DMS153 treated with DMSO at 0.1 percent for 48 hours (cell line): Measurements from ENCODE around the gene MEF2D.

Experiments
- DNase-seq: peaks from one replicate; lab custom pipeline; 2025; ENCODE audit not compliant: unreplicated experiment; lab: John Stamatoyannopoulos, UW

The MEF2D gene

DNA sequence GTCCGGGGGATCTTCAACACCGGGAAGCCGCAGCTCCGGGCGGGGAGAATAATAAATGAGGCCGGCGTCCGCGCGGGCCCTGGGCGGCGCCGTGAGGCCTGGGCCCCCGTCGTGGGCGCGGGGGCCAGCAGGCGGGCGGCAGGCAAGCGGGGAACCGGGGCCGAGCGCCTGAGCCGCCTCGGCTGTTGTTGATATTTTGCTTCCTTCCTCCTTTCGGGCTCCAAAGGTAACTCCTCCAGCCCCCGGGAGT lies at the start of gene MEF2D:
MEF2D (minus strand) TSS at position 233 of the 250 bp plus-strand sequence. CDS start 17,483 bp downstream, outside the sequence.
- no peak for DNase-seq

DNA sequence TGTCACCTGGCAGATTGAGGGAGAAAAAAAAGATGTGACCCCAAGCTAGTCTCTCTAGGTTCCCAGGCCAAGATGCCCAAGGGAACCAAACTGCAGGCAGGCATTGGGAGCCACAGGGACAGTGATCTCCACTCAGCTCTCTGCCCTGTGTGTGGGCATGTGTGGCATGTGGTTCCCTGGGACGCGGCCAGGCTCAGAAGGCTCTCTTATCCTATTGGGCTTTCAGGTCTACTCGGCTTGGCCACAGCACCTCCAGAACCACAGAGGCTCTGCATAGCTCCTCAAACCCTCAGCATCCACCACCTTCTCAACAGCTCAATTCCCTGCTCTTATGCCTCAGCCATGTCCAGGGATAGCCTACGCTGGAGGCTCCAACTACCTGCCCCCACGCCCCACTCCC lies 49.8 kb upstream of the MEF2D start:
- no peak for DNase-seq

DNA sequence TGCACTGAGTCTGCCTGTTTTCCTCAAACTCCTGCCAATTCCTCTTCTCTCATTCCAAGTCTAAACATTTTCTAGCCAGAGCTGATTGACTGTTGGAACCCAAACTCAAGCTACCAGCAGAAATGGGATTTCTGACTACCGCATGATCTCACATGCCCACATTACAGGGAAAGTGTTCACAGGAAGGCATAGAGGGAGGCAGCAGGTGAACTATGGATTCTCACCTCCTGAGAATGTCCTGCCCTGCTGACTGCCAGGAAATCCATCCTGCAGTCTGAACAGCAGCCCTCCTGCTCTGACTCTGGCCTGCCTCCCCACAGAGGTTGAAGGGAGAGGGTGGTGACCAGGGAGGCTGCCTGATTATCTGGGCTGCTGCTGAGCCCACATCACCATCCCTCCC lies 49.3 kb upstream of the MEF2D start:
- no peak for DNase-seq

DNA sequence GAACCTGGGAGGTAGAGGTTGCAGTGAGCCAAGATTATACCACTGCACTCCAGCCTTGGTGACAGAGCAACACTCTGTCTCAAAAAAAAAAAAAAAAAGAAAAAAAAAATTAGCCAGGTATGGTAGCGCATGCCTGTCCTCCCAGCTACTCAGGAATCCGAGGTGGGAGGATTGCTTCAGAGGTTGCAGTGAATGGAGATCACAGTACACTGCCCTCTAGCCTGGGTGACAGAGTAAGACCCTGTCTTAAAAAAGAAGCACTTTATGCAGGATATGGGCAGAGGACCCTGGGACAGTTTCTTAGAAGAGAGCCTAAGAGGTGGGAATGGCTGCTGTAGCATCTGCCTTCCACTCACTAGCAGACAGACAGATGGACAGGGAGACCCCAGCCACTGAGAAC lies 48.8 kb upstream of the MEF2D start:
- no peak for DNase-seq

DNA sequence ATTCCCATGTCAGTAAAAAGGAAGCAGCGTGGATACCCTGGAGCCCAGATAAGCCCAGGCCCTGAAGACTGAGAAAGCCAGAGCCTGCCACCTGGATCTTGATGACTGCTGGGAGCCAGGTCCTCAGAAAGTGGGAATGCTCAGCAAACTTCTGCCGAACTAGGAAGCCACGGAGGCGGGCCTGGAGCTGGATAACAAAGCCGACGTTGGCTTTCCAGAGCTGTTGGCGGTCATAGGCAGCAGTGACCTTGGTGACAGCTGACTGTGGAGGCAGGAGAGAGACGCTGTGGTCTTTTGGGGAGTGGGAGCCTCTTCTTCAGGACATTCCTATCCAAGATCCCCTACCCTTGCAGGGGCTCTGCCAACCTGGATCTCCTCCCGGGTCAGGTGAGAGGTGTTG lies 47.4 kb upstream of the MEF2D start:
- DNase-seq, result no peak

DNA sequence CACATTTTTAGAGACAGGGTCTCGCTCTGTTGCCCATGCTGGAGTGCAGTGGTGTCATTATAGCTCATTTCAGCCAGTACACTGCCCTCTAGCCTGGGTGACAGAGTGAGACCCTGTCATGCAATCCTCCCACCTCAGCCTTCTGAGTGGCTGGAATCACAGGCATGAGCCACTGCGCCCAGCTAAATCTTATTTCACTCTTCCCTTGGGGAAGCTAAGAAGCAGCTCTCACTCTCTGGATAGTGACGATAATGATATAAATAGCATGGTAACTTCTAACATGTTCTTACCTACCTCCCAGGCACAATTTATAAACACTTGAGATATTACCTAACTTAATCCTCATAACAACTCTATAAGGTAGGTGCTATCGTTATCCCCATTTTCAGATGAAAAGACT lies 46.9 kb upstream of the MEF2D start:
- DNase-seq, result no peak

DNA sequence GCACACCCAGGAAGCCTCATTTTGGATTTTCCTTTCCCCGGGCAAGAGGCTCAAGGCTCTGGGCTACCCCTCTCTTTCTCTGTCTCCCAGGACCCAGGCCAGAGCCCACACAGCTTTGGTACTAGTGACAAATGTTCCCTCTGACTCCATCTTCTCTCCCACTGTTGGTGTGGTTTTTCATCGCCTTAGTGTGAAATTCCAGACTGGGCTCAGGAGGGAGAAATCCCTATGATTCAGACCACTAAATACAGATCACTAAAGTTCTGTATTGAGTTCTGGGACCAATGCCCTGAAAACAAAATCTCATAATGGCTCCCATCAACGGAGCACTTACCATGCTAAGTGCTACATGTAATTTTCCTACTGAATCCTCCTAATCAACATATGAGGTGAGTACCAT lies 45.7 kb upstream of the MEF2D start:
- DNase-seq, result no peak

DNA sequence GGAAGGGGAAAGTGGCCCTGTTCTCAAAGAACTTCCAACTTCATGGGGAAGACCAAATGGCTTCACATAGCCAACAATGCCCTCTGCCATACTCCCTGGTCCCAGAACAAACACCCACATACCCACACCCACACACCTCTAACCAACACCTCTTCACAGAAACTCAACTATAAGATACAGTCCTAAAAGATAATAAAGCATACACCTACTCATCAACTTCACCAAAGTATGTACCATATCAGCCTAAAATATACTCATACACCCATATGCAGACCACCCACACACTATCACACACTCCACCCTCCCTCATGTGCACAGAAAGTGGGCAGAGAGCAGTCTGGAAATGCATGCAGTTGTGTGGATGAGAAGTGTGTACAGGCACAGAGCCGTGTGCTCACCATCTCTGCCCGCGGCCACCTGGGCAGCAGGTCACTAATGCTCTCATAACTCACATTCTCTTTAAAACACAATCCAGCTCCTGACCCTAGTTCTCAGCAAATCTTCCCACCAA lies 44.1 kb upstream of the MEF2D start:
- DNase-seq, result no peak

DNA sequence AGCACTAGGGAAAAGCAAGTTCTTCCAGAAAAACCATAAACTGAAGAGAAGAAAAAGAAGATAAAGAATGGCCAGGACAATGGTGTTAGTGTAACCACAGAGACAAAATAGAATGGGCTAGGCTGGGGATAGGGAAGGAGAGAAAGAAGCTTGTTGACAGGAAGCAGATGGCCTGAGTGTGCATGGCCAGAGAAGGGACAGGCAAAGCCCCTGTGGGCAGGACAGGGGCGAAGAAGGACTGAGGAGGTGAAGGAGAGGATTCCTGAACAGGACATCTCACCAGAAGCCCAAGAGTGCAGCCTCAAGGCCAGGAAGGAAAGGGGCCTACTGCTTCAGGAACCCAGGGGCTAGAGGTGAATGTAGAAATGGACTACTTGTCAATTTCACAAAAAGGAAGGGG lies 42.5 kb upstream of the MEF2D start:
- DNase-seq, result no peak

DNA sequence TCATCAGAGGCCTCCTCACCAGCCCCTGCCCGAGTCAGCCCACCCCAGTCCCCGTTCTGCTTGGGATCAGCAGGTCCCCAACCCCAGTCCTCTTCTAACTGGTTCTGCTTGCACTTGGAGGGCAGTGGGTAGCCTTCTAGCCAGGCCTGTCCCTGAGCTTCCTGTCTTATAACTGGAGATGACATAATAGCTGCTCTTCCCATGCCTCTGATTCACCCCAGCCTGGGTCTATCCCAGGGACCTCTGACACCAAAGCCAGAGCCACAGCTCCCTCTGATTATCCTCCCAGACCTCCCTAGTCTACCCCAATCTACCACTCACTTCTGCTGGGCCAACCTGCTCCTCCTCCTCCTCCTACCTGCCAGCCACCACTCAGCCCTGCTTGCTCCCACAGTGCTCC lies 40.4 kb upstream of the MEF2D start:
- no peak for DNase-seq

DNA sequence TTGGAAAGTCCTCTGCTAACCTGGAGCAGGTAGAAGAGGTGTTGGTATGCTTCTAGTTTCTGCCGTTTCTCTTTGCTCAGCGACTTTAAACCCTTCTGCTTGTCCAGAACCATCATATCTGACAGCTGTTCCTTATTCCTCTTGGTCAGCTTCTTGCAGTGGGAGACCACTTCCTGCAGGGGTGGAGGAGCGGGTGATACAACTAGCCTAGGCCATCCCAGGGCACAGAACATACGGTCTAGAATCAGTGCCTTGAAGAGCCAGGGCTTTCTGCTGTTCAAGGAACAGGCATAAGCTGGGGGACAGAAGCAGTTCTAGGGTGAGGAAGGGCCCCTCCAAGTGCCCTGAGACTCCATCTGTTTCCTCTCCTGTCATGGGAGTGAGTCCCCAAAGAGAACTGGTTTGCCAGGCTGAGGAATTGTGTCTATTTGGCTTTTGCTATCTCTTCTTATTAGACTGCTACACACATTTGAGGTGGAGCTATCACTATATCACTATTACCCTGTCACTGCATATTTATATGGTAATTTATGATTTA lies 39.3 kb upstream of the MEF2D start:
- no peak for DNase-seq

DNA sequence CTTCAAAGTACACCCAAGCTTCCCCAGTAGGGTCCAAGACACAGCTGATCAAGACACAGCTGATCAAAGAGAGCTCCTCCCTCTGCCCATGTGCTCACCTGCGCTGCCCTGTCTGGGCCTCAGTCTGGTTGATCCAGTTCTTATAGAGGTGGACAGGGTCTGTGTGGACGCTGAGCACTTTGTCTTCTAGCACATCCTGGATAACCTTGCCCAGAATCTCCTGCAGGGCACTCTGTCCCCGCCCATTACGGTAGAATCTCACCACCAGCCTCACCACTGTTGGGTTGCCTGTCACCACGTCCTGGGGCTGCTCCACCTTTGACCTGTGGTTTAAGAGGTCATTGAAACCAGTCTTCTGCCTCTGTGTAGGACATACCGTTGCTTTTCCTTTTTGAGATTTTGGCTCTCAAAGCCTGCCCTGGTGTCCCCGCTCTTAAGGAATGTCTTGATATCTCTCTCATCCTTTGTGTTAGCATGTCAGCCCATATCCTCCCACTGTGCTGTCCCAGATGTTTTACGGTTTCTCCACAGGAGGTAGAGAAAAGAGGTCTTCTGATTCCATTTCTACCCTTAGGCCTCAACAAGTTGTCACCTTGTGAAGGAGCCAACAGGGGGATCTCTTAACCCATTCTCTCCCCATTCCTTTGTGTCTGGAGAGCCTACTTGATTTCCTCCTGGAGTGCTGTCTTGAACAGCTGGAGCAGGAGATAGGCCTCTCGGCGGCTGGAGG lies 38.3 kb upstream of the MEF2D start:
- no peak for DNase-seq

DNA sequence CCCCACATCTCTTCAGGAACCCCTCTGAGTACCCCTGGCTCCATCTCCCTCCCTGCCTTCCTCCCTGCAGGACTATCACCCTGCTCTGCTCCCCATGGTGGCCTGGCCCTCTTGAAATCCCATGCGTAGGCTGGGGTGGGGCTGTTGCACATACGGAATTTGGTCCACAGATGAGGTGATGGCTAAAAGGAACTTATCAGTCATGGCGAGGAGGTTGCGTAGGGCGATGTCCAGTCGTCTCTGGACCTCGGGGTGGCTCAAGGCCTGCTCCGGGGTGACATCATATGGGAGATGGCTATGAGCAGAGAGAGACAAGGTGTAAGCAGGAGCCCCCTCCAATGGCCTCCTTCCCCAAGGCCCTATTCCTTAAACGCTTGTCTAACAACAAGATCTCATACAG lies 36.5 kb upstream of the MEF2D start:
- no peak for DNase-seq

DNA sequence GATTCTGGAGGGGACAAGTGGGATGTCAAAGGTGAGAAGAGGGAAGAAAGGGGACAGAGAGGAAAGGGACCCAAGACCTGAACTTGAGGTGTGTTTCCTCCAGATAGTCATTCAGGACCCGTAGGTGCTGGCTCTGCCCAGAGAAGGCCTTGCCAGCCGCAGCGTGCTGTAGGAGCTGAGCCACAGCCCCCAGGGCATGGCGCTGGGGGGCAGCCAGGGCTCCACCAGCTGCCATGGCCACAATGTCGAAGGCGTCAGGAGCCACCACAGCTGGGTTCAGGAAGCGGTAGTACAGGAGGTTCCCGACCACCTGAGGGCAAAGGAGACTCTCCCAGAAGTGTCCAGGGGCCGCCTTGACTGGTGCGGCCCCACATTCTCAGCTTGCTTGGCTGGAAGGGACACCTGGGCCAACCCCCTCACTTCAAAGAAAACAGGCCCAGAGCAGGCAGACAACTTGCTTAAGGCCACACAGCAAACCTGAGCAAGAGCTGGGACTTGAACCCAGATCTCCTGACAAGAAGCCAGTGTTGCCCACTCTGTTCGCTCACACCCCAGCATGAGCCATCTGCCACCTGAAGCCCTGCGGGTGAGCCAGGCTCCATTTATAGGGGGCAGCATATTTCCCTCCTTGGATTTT lies 34.0 kb upstream of the MEF2D start:
- DNase-seq, result no peak

DNA sequence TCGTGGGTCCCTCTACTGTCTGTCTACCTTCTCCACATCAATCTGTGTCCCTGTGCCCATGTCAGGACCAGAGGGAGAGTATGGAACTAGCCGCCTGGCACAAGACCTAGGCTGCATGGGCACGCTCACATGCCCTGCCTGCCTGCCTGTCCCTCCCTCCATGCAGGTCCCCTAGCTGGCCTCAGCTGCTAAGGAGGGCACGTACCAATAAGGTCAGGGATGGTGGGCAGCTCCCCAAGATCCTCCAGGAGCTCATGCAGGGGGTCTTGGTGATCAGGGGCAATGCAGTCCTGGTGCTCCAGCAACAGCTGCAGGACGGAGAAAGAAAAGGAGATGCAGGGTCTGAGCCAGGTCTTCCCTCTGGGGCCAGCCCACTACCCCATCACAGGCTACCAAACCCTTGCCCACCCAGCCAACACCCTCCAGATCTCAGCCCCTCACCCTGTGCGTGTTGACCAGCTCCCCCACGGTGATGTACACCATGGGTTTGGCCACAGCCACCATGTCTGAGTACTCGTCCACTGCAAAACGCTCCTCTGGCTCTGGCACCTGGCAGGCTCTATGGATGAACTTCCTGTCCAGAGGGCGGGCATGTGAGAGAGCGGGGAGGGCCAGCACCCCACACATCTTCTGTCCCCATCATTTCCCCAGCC lies 33.1 kb upstream of the MEF2D start:
- no peak for DNase-seq

DNA sequence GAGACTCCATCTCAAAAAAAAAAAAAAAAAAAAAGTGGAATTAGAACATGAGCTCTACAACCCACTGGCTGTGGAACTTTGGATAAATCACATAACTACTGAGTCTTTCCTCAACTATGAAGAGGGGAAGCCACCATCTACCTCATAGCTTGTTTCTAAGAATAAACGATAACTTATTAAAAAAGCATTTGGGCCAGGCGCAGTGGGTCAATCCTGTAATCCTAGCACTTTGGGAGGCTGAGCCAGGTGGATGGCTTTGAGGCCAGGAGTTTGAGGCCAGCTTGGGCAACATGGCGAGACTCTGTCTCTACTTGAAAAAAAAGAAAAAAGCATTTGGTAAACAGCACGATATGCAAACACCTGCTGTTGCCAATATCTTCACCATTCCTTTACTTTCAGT lies 31.8 kb upstream of the MEF2D start:
- DNase-seq, result no peak

DNA sequence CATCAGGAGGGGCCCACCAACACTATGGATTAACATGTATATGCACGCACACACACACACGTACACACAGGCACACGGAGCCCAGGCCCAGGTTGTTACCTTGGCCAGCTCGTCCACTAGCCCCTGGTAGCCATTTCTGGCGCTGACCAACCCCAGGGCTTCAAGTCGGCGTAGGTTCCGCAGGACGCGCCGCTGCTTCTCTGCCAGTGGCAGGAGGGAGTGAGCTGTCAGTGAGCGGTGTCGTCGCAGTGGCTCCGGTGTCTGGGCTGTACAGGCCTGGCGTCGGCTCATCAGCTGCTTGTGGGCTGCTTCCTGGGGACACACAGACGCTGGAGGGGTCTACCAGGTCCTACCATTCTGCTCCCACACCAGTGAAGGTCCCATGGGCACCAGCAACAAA lies 29.4 kb upstream of the MEF2D start:
- no peak for DNase-seq

DNA sequence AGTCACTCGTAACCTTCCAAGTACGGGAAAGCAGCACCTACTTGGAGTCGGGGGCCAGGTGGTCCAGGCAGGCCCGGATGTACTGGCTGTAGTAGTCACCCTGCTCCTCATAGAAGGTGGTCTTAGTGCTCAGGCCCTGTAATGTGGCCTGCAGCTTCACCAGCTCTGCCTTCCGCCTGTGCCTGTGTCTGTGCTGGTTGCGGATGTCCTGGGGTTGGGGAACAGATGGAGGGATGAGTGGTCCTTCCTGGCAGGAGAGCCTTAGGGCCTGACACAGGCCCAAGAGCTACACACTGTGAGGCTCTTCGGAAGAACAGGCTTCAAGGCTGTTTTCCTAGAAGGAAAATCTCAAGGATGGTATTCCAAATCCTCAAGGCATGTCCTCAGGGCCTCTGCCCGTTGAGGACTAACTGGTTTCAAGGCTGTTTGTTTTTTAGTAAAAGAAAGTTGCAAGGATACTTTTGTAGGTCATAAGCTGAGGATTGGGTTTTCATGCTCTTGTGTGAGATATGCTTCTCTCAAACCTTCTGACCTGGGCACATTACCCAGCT lies 28.4 kb upstream of the MEF2D start:
- no peak for DNase-seq

DNA sequence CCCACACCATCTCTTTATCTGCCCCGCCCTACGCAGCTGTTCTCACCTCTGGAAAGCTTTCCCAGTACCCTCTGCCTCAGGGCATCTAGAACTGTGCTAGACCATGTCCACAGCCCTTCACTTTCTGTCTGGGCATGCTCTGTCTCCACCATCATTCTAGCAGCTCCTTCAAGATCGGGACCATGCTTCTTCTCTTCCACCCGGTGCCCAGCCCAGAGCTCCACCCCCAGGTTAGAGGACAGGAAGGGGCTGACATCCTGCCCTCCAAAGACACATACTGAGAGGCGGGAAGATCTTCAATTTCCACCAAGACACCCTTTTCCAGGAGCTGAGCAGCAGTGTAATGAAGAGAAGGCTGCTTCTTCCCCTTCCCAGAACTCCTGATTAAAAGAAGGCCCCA lies 27.7 kb upstream of the MEF2D start:
- DNase-seq, result no peak

DNA sequence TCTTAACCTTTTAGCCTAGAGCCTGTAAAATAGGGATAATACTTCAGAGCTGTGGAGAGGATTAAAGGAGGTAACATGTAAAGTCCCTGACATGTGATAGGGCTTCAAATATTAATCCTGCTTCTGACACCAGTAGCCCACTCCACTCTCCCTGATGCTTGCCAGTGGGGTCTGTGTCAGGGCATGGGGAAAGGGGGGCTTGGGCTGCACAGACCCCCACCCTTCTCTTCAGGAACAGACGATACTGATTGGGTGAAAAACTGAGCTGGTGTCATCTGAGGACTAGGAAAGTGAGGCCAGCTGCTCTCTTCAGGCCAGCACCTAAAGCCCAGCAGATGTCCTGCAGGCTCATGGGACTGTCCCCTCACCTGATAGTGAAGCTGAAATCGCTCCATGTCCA lies 27.0 kb upstream of the MEF2D start:
- no peak for DNase-seq

DNA sequence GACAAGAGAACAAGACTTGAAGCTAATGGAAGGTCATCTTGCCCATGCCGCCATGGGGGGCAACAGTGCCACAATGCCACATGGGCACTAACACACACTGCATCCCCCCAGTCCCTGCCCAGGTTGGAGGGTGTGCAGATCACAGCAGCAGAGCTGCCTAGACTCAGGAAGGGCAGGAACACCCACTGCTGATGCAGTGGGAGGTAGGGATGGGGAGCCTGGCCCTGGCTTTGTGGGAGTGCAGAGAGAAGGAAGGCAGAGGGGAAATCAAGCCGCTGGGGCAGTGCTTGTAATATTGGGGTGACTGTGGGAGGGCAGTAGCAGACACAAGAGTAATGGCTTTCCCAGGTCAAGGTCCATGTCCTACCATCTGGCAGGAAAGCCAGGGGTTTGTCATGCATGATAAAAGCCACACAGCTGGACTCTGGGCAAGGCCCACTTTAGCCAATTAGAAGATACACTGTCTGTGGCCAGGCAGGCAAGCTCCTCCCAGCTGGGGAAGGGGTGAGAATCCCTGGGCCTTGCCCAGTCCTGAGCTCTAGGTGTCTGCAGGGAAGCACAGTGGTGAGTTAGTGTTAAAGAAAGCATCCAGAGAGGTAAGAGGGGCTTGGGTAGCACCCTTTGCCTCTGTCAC lies 25.4 kb upstream of the MEF2D start:
- no peak for DNase-seq
